Heart right ventricle (tissue), 16 donors: ENCODE results near the gene SAMD1. TPM values are rescaled to one million over a fixed set of nuclear protein-coding genes. Genes with fewer than 3 reads are reported as not detected.
A peak's percentile ranks its signal among the peaks of the same experiment; 100 is the strongest.

Source experiments
- ATAC-seq, 8 donors: fragments of 200-7000 bp; cut with Tn5 transposase; one replicate each; pipeline ENCODE4 v1.9.1; 2020; ENCODE audit warnings: mild to moderate bottlenecking in 8 of 8, moderate library complexity in 8 of 8, moderate number of reproducible peaks in 1 of 8
- DNase-seq, 2 donors: peaks; one replicate each; pipeline ENCODE4 v3.0.0-alpha.2; 2020
- H3K27ac ChIP-seq, 10 donors: fragments of 200-600 bp; sonication (generic) in 2 of 10; one replicate each; pipeline versions ENCODE4 v1.5.0 to v1.8.0; 2020 to 2022; ENCODE audit warnings: mild to moderate bottlenecking in 3 of 10
- H3K27me3 ChIP-seq, 7 donors: fragments of 200-600 bp; one replicate each; pipeline ENCODE4 v1.8.0; 2021 to 2022; ENCODE audit warnings: mild to moderate bottlenecking in 2 of 7
- H3K36me3 ChIP-seq, 9 donors: fragments of 200-600 bp; sonication (generic) in 1 of 9; one replicate each; pipeline versions ENCODE4 v1.5.0 to v1.8.0; 2020 to 2022; ENCODE audit warnings: mild to moderate bottlenecking in 2 of 9
- H3K4me1 ChIP-seq, 9 donors: fragments of 200-600 bp; sonication (generic) in 1 of 9; one replicate each; pipeline versions ENCODE4 v1.5.0 to v1.8.0; 2020 to 2022; ENCODE audit warnings: mild to moderate bottlenecking in 4 of 9
- H3K4me3 ChIP-seq, 10 donors: fragments of 200-600 bp; sonication (generic) in 2 of 10; one replicate each; pipeline versions ENCODE4 v1.5.0 to v1.8.0; 2020 to 2022; ENCODE audit warnings: mild to moderate bottlenecking in 7 of 10, moderate library complexity in 2 of 10
- H3K9me3 ChIP-seq, 11 donors: fragments of 200-600 bp in 10 of 11; sonication (generic) in 2 of 11; one replicate each; pipeline versions ENCODE4 v1.5.0 to v1.8.0; 2013 to 2022; ENCODE audit warnings: mild to moderate bottlenecking in 2 of 11, control low read depth in 1 of 11, moderate library complexity in 1 of 11
- WGBS, 2 donors: extraction: QIAGEN DNeasy Blood & Tissue Kit; methylation state at CpG; one replicate each; pipeline ENCODE4 v1.1.7; 2013; ENCODE audit warnings: inconsistent platforms in 1 of 2; 5-methylcytosine and 5-hydroxymethylcytosine counted together
- intact Hi-C, 10 donors: fragments of 100-400 bp; cut with DNase I; formaldehyde crosslinking; loops; one replicate each; pipeline versions ENCODE4 v1.11.1 to v1.14.2; 2022
- polyA plus RNA-seq, 2 donors: library from polyadenylated mRNA; stranded (reverse); fragments of 200-250 nt; gene quantifications; one replicate each; pipeline ENCODE4 v1.2.3, GENCODE V29; 2013
- total RNA-seq, 10 donors: library from RNA; stranded (reverse); fragmentation: NEBNext Ultra II Directional in 3 of 10; extraction: Animal tissue kit (Norgen Biotek cat#: 25700) in 3 of 10; gene quantifications; one replicate each; pipeline versions ENCODE4 v1.2.1 to v1.2.4, GENCODE V29; 2021 to 2023
- TF ChIP-seq, protein P1 (sequence below), 9 donors: fragments of 200-600 bp; sonication (generic) in 2 of 9; IDR thresholded peaks; one replicate each; pipeline versions ENCODE4 v1.5.0 to v1.8.0; 2021 to 2022; ENCODE audit warnings: antibody characterized with exemption in 9 of 9, mild to moderate bottlenecking in 5 of 9, moderate library complexity in 1 of 9
- donor health status: Arrhythmogenic right ventricular cardiomyopathy.
- donor health status: ischemic (EF 13 %, LVEDD 7.1; RV severe dilation, severe dysfunction).
- donor health status: healthy with polysubstance abuse.
- donor health status: DM: no; HTN: yes; CAD: no.
- donor health status: DM: no; HTN: no; CAD: no.
- donor health status: ischemic (EF 25% LVEDD 6.9; RV normal size, moderate dysfunction).
- donor health status: ischemic (EF 25% LVEDD 5.7; RV mildly dilated, moderate dysfunction).
- donor health status: healthy.
- donor health status: DM: yes; HTN: yes; CAD: no.
- donor health status: Ischemic cardiomyopathy.
- donor health status: ischemic (EF 35%, LVEDD 5.7; RV mildly dilated, moderate dysfunction).
- donor health status: nonischemic (EF 11% LVEDD 7.7; RV severe dilation, severe dysfunction).
- donor health status: DM: yes; HTN: yes; CAD: no.
- donor health status: PGD.
- donor health status: ischemic (EF 29% LVEDD 5.4; RV normal size, mild dysfunction).
- donor health status: nonischemic (EF 23%, LVEDD 6.1; RV moderate dilation, normal function).

SAMD1 gene
- total and polyA plus RNA-seq, 12 donors = 26.7 to 55.3 (median 34.7) TPM

DNA sequence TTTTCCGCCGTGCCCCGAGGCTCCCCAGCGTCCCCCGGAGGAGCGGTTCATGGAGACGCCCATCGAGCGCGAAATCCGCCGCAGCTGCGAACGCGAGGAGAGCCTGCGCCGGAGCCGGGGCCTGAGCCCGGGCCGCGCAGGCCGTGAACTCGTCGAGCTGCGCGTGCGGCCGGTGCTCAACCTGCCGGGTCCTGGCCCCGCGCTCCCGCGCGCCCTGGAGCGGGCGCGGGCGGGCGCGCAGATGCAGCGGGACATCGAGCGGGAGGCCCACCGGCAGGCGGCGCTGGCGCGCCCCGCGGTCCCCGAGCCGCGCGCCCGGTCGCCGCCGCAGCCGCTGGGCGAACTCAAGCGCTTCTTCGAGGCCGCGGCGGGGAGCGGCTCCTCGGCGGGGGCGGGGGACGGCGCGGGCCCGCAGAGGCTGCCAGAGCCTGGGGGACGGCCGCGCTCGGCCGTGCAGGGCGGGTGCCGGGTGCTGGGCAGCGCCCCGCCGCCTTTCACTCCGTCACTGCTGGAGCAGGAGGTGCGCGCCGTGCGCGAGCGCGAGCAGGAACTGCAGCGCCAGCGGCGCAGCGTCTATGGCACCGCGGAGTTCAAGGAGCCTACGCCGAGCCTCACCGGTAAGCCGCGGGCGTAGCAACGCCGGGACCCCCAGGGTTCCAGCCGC is 17.2 kb downstream of the SAMD1 start:
- Histone ChIP-seq H3K36me3 (no peaks in the 10 kb centered on the region), H3K27ac (peak overlapping the region; percentile 87 to 97 (median 90)), H3K27me3 (peaks cover 0 to 10% (median 0%) of the 10 kb centered on the region in 7 donors), H3K4me1 (peaks cover 11 to 49% (median 37%) of the 10 kb centered on the region in 9 donors), H3K4me3 (peak overlapping the region; percentile 71 to 97 (median 82)), H3K9me3 (no peaks in the 10 kb centered on the region)
- peak; percentile 66 to 82 for DNase-seq
- peak; percentile 40 to 61 (median 52) for ATAC-seq
- intact Hi-C loops = loop anchor here in 6 of 10 donors (1.0 to 10.0 kb wide), 12 partner anchors 63 to 479 kb away; partner anchors contain the start of genes ASF1B (in 3 of the 6), C19orf53 (in 1 of the 6), DCAF15 (in 1 of the 6) and MRI1 (in 1 of the 6)
- TF ChIP-seq, protein P1, sequence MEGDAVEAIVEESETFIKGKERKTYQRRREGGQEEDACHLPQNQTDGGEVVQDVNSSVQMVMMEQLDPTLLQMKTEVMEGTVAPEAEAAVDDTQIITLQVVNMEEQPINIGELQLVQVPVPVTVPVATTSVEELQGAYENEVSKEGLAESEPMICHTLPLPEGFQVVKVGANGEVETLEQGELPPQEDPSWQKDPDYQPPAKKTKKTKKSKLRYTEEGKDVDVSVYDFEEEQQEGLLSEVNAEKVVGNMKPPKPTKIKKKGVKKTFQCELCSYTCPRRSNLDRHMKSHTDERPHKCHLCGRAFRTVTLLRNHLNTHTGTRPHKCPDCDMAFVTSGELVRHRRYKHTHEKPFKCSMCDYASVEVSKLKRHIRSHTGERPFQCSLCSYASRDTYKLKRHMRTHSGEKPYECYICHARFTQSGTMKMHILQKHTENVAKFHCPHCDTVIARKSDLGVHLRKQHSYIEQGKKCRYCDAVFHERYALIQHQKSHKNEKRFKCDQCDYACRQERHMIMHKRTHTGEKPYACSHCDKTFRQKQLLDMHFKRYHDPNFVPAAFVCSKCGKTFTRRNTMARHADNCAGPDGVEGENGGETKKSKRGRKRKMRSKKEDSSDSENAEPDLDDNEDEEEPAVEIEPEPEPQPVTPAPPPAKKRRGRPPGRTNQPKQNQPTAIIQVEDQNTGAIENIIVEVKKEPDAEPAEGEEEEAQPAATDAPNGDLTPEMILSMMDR (IDR thresholded peaks at IDR 0.05) = peak in 7 of 9 donors; percentile 25 to 86 (median 67)
- 1% methylated on average over 64 to 106 of the region's 106 CpGs for WGBS, 2 donors

DNA sequence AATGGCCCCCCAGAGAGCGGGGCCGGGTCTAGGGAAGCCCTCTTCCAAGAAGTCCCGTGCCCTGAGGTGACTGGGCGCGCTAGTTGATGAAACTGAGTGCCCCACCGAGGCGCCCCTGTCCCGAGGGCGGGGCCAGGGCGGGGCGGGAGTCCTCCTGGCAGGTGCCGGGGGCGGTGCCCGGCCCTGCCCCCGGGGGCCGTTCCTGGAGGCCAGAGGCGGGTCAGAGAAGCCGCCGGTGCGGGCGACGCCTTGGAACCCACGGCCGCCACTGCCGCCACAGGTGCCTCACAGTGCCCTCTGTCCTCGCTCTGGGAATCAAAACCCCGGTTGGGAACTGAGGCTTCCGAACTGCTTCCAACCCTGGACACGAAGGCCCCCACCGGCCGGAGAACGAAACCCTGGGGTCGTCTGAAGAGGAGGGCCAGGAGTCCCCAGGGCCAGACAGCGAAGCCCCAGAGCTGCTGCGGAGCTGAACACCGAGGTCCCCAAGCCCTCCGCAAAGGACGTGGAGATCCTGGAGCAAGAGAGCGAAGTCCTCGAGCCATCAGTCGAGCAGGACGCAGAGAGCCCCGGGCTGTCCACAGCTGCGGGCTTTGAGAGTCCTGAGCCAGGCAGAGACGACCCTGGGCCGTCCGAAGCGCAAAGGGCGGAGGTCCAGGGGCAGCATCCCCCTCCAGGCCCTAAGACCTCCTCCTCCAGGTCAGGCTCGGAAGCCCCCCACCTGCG is 17.9 kb downstream of the SAMD1 start, which contains the start of gene MISP3:
Gene MISP3, plus strand, starts transcription at position 252 of the 726 bp plus-strand sequence. CDS start 524 bp downstream, outside the sequence.
- intact Hi-C loops = loop anchor here in 7 of 10 donors (1.0 to 10.0 kb wide), 12 partner anchors 64 to 478 kb away; partner anchors contain the start of genes ASF1B (in 3 of the 7), C19orf53 (in 1 of the 7), DCAF15 (in 1 of the 7) and MRI1 (in 1 of the 7)
- Histone ChIP-seq H3K36me3 (no peaks in the 10 kb centered on the region), H3K4me1 (peaks cover 11 to 46% (median 37%) of the 10 kb centered on the region in 9 donors), H3K4me3 (peak within 1 kb of the TSS; percentile 71 to 97 (median 82)), H3K27ac (peak within 1 kb of the TSS; percentile 87 to 97 (median 90)), H3K27me3 (peaks cover 0 to 10% (median 0%) of the 10 kb centered on the region in 7 donors), H3K9me3 (no peaks in the 10 kb centered on the region)
- WGBS, 2 donors = 1 to 2% methylated on average over 49 to 51 of the region's 51 CpGs
- ATAC-seq = peak; percentile 10 to 63 (median 38)
- DNase-seq = peak in 1 of 2 donors; percentile 61
- TF ChIP-seq, protein P1 (IDR thresholded peaks at IDR 0.05) = peak in 1 of 9 donors; percentile 0

DNA sequence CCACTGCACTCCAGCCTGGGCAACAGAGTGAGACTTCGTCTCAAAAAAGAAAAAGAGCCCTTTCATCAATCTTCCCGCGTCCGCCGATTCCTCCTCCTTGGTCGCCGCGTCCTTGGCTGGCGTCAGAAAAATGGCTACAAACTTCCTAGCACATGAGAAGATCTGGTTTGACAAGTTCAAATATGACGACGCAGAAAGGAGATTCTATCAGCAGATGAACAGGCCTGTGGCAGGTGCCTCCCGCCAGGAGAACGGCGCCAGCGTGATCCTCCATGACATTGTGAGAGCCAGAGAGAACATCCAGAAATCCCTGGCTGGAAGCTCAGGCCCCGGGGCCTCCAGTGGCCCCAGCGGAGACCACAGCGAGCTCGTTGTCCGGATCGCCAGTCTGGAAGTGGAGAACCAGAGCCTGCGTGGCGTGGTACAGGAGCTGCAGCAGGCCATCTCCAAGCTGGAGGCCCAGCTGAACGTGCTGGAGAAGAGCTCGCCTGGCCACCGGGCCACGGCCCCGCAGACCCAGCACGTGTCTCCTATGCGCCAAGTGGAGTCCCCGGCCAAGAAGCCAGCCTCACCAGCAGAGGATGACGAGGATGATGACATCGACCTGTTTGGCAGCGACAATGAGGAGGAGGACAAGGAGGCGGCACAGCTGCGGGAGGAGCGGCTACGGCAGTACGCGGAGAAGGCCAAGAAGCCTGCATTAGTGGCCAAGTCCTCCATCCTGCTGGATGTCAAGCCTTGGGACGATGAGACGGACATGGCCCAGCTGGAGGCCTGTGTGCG is 20.1 kb downstream of the SAMD1 start:
- H3K36me3 ChIP-seq = no peaks in the 10 kb centered on the region
- TF ChIP-seq, protein P1 (IDR thresholded peaks at IDR 0.05) = no peak
- no peak for DNase-seq

More for the DNA sequence above, 20.1 kb downstream of the SAMD1 start:
- intact Hi-C loops = loop anchor here in 5 of 10 donors (5.0 to 10.0 kb wide), 8 partner anchors 67 to 476 kb away; partner anchors contain the start of genes ASF1B (in 2 of the 5), C19orf53 (in 1 of the 5), DCAF15 (in 1 of the 5) and MRI1 (in 1 of the 5)
- Histone ChIP-seq H3K9me3 (no peaks in the 10 kb centered on the region), H3K27me3 (peaks cover 0 to 10% (median 0%) of the 10 kb centered on the region in 7 donors), H3K4me3 (no peak overlapping the region), H3K27ac (peak overlapping the region in 1 of 10 donors; percentile 34), H3K4me1 (peaks cover 8 to 38% (median 30%) of the 10 kb centered on the region in 9 donors)
- ATAC-seq = no peak
- 89 to 91% methylated on average over 43 of the region's 43 CpGs for WGBS, 2 donors
